NCI-H524 (cell line): ENCODE measurements around the gene CEP78.
A peak's percentile ranks its signal among the peaks of the same experiment; 100 is the strongest.
"Not testable (repeated sequence)": the region's sequence is repeated elsewhere in the genome, so short reads cannot be mapped to it uniquely, and the experiment has no call there.

Source experiments
- DNase-seq, 2 experiments: peaks; one replicate each; lab custom pipeline; 2025; lab: John Stamatoyannopoulos, UW

The CEP78 gene, protein sequence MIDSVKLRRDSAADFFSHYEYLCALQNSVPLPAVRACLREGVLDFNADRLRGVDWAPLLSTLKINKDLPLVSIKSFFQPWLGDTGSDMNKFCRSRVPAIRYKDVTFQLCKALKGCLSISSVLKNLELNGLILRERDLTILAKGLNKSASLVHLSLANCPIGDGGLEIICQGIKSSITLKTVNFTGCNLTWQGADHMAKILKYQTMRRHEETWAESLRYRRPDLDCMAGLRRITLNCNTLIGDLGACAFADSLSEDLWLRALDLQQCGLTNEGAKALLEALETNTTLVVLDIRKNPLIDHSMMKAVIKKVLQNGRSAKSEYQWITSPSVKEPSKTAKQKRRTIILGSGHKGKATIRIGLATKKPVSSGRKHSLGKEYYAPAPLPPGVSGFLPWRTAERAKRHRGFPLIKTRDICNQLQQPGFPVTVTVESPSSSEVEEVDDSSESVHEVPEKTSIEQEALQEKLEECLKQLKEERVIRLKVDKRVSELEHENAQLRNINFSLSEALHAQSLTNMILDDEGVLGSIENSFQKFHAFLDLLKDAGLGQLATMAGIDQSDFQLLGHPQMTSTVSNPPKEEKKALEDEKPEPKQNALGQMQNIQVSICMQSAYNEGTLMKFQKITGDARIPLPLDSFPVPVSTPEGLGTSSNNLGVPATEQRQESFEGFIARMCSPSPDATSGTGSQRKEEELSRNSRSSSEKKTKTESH

DNA sequence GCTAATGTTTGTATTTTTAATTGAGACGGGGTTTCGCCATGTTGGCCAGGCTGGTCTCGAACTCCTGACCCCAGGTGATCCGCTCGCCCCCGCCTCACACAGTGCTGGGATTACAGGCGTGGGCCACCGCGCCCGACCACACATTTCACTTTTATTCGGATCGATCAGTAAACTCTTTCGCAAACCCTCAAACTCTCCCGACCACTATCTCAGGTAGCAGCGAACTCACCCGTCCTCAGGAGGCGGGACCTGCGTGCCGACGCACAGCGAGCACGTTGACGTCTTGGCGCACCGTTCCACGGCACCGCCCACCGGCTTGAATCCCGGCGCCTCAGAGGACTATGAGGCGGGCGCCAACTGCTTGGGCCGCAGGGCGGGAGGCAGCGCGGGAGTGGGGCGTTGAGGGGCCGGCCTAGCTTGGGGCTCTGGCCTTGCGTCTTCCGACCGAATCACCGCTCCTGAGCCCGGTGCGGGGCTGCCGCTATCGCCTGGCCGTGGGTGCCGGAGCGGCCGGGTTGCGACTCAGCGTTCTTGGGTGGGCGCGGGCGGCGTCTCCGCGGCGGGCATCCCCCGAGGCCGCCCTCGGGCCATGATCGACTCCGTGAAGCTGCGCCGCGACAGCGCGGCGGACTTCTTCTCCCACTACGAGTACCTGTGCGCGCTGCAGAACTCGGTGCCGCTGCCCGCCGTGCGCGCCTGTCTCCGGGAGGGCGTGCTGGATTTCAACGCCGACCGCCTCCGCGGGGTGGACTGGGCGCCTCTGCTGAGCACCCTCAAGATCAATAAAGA lies at the start of gene CEP78:
Gene CEP78, plus strand, starts transcription at position 314 of the 789 bp plus-strand sequence. Its CDS starts 276 bp downstream, at position 590.
- DNase-seq = peak in 1 of 2 experiments; percentile 73

DNA sequence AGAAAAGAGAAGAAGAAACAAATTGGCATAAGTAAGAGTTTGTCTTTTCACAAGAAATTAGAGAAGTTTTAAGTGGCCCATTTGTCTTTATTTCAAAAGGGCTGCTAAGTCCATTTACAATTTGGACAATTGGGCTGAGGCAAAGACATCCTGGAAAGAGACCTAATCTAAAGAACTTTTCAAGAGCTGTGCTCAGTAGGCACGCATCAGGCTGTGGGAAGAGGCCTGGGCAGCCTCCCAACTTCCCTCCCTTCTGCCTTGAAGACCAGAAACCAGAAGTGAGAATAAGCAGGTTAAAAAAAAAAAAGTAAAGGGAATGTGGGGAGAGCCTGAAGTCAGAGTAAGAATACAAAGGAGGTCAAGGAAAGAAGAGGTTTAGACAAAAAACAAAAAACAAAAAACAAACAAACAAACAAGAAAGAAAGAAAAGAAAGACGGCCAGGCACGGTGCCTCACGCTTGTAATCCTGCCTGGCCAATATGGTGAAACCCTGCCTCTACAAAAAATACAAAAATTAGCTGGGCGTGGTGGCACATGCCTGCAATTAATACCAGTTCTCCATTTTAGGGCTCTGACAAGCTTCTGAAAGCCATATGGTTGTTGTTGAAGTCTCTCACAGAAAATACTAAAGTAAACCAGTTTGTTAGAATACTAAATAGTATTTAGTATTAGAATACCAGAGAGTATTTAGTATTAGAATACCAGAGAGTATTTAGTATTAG lies 48.0 kb upstream of the CEP78 start:
- no peak for DNase-seq

DNA sequence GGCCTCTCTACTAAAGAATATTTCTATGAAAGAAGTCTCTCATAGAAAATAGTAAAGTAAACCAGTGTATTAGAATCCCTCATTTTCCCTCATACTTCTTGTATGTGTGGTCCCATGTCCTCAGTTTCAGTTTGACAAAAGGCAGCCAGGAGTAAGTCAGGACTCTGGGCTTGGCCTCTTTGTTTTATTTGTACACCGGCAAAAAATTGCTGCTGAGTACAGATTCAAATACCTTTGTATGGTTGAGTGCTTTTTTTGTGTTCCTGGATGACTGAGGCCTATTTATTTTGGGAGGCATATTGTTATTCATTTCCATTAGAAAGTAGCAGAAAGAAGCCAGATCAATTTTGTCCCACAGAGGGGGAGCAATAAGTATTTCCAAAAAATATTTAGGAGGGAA lies 47.3 kb upstream of the CEP78 start:
- DNase-seq = no peak

DNA sequence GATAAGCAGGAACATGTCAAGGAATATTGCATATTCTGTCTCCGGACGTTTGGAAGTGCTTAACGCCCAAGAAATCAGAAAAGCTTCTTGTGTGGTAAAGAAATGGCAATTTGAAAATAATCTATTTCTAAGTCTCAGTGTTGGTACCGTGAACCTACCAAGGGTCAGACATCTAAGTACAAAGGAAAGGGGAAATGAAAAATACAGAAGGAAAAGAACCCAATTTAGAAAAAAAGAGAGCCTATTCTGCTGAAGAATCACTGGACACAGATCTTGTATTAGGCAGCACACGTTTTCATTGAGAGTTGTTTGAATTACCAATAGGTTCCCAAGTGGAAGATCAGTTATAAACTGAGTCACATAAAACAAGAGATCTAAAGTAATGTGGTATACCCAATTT lies 46.9 kb upstream of the CEP78 start:
- DNase-seq = no peak

DNA sequence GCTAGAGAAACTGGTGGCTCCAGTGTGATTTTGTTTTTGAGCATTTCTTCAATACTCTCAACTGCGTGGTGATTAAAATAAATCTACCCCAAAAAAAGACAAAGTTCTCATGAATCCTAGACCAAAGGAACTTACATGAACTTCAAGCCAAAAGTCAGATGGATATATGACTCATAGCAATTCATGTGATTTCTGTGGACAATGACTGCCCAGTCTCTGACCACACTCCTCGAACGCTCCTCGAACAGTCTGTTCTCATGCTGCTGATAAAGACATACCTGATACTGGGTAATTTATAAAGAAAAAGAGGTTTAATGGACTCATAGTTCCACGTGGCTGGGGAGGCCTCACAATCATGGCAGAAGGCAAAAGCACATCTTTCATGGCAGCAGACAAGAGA lies 46.4 kb upstream of the CEP78 start:
- no peak for DNase-seq

DNA sequence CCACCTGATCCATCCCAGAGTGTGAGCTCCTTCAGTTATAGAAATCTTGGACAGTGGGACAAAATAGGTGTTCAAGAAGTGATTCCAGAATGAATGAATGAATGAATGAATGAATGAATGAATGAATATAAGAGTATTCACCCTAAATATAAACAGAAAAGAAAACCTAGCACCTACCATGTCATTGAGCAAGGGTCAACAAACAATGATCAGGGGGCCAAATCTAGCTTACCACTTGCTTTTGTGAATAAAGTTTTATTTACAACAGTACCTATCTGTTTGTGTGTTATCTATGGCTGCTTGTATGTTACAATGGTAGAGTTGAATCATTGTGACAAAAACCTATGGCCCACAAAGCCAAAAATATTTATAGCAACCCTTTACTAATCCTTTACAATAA lies 43.9 kb upstream of the CEP78 start:
- DNase-seq = no peak

DNA sequence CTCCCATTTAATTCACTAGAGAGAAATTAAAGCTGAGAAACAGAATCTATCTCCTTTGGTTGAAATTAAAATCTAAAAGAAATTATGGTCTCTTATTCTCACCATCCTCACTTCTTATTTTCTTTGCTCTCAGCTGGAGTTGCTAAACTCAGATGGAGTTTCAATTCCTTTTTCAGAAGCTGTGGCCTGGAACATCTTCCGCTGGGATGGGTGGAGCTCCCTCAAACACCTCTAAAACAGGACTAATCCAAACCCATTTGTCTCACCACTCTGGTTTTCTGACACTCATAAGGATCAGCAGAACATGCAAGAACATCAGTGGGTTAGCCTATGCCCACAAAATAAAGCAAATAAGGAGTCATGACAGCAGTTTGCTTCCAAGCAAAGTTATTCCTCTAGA lies 39.6 kb upstream of the CEP78 start:
- DNase-seq = no peak

DNA sequence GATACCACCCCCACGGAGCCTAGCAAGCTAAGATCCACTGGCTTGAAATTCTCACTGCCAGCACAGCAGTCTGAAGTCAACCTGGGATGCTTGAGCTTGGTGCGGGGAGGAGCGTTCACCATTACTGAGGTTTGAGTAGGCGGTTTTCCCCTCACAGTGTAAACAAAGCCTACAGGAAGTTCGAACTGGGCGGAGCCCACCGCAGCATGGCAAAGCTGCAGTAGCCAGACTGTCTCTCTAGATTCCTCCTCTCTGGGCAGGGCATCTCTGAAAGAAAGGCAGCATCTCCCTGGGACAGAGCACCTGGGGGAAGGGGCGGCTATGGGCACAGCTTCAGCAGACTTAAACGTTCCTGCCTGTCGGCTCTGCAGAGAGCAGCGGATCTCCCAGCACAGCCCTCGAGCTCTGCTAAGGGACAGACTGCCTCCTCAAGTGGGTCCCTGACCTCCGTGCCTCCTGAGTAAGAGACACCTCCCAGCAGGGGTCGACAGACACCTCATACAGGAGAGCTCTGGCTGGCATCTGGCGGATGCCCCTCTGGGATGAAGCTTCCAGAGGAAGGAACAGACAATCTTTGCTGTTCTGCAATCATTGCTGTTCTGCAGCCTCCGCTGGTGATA lies 34.6 kb upstream of the CEP78 start:
- DNase-seq = peak; percentile 29 to 71

DNA sequence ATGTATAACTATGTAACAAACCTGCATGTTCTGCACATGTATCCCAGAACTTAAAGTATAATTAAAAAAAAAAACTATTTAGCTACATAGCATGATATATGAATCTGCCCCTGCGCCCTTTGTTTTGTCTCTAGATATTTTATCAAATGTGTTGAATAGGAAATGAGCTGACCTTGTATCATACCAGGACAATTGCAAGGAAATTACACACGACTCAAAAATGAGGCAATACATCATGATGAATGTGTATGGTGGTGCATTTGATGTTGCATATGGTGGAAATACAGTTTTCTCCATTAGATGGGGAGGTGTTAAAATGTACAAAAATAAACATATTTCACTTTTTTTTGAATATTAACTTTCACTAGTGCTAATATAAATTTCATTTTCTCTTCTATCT lies 28.6 kb upstream of the CEP78 start:
- no peak for DNase-seq

DNA sequence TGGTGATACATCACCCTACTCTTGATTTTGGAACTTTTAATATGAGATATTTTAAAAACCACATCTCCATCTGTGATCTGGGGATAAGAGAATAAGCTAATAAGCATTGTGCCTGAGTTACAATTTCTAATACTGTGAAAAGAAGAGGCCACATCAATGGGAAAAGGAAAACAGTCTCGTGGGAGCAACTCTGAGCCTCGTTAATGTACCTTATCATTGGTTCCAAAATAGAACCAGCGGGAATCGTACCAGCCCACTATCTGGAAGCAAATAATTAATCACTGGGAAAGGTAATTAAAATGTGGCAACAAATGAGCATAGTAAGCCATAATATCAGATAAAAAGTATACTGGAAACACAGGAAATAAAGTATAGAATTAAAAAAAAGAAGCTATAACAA lies 28.0 kb upstream of the CEP78 start:
- DNase-seq = no peak

DNA sequence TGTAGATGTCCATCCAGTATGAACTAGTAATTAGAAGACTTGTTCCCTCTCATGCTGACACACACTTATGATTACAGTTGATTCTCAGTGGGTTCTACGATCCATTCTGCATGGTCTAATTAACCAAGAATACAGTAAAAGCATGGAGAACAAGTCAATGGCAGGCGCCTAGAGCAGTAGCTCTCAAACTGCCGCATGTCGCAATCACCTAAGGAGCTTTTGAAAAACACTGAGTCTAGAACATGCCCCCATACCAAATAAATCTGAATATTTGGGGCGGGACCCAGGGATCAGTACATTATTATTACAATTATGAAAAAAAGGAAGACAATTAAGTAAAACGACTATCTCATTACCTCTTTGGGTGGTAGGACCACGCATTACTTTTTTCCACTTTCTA lies 26.7 kb upstream of the CEP78 start:
- DNase-seq = no peak

DNA sequence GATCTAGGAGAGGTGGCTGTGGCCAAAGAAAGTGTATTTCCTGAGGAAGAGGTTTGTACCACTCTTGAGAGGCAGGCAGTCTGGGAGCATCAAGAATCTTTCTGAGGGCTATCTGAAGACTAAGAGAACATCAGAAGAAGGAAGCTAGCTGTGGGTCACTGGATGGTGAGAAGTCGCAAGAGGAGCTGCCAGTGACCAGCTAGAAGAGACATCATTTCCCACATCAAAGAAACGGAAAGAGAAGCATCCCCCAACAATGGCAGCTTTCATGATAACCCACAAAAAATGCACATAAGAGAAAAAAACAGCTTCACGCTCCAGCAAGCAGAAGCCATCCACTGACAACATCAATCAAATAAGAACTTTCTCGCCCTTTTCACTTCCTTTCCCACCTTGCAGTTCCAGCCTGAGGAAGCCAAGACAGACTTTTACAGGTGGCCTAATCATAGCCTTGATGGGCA lies 25.0 kb upstream of the CEP78 start:
- DNase-seq = no peak

DNA sequence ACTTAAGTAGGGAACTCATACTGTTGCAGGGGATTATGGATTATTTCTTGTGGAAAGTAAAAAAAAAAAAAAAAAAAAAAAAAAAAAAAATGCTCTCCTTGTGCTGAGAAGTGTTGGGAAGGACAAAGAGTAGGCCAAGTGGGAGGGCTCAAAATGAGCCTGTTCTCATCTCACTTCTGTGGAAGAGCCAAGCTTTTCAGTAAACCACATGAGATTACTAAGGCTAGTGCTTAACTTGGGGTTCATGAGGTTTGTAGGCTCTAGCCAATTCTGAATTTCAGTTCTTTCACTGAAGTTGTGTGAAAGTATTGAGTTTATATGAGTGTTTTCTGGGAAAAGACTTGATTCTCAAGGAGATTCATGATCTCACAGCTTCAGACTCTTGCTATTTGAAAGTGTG lies 23.0 kb upstream of the CEP78 start:
- no peak for DNase-seq

DNA sequence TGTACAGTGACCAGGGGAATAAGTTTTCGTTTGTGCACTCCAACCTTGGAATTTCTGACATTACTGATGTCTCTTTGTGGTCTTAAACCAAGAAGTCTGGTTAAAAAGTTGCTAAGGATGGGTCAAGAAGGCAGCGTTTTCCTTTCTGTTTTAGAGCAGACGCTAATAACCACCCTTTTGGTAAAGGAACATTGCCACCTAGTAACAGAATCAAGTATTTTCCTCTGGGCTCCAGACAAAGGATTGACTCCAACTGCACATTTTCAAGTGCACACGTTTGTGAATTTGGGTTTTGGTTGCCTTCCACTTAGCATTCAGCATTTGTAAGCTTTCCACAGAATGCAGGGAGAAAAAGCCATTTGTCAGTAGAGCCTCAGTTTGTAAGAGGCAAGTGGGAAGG lies 22.2 kb upstream of the CEP78 start:
- DNase-seq = no peak

DNA sequence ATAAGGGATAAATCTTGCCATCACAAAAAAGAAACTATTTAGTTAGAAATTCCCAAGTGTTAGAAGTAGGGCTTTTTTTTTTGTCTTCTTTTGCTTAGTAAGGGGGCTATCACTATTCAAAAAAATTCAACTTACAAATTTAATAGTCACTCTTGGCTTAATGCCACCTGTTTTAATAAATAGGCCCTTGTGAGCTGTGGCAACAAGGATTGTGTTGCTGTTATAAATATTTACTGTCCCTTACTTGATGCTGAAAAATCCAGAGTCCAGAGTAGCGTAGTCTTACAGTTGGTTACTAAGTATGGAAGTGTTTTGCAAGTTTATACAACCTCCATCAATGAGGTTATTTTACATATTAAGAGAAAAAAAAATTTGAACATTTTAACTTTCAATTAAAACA lies 21.4 kb upstream of the CEP78 start:
- no peak for DNase-seq

DNA sequence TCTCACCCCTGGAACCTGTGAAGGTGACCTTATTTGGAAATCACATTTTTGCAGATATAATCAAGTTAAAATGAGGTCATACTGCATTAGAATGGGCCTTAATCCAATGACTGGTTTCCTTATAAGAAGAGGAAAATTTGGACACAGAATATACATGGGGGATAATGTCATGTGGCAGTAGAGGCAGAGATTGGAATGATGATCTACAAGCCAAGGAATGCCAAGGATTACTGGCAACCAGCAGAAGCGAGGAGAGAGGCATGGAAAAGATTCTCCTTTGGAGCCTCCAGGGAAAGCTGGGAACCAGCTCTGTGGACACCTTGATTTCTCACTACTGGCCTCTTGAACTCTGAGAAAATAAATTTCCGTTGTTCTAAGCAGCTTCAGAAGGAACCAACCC lies 20.2 kb upstream of the CEP78 start:
- no peak for DNase-seq

DNA sequence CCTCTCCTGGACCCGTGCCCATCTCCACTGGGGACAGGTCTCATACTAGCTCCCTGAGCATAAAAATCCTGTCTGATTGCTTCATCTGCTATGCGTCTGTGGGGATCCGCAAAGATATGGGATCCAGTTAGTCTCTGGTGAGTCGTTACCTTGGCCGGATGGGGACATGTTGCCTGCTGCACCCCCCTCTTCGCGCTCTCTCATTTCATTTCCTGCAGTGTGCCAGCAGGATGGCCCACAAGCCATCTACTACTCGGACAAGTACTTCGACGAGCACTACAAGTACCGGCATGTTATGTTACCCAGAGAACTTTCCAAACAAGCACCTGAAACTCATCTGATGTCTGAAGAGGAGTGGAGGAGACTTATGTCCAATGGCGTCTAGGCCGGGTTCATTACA lies 17.0 kb upstream of the CEP78 start:
- no peak for DNase-seq

DNA sequence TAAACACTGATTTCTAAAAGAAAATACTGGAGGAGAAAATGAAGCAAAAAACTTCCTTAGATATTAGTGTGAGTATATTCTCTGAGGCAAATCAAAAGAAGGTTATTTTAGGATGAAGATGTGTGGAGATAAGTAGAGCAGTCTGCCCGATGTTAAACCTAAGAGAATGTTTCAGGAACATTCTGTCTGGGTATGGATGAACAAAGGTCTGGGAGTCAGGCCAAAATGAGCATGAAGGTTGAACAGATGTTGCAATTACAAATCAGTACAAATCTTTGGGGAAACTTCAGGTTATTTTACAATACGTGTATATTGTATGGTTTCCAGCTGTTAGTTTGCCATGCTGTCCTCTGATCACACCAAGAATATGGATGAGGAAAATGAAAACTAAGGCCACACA lies 14.4 kb upstream of the CEP78 start:
- DNase-seq = no peak

DNA sequence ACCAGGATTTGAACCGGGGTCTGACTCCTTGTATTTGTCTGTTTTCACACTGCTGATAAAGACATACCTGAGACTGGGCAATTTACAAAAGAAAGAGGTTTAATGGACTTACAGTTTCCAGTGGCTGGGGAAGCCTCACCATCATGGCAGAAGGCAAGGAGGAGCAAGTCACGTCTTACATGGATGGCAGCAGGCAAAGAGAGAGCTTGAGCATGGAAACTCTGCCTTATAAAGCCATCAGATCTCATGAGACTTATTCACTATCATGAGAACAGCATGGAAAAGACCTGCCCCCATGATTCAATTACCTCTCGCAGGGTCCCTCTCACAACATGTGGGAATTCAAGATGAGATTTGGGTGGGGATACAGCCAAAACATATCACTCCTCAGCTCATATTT lies 14.0 kb upstream of the CEP78 start:
- not testable (repeated sequence) for DNase-seq

DNA sequence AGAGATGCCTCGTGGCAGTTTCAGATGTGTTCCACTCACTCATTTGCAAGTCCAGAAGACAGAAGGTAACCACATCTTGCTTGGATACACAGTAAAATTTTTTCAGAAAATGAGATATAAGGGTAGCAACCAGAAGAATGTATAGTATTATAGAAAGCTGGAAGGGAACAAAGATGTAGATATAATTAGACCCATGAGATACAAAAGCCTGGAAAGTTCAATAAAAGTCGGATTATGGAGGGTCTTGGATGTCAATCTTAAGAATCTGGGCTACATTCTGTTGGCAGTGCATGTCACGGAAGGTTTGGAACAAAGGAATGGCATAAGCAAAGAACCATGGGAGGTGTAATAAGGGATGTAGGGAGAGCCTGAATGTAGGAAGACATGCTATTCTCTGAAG lies 5.1 kb upstream of the CEP78 start:
- no peak for DNase-seq

DNA sequence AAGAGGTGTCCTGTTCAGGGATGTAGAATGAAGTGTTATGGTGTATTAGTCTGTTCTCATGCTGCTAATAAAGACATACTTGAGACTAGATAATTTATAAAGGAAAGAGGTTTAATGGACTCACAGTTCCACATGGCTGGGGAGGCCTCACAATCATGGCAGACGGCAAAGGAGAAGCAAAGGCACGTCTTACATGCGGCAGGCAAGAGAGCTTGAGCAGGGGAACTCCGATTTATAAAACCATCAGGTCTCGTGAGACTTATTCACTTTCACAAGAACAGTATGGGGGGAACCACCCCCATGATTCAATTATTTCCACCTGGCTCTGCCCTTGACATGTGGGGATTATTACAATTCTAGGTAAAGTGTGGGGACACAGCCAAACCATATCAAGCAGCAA lies 3.4 kb upstream of the CEP78 start:
- DNase-seq = not testable (repeated sequence)

DNA sequence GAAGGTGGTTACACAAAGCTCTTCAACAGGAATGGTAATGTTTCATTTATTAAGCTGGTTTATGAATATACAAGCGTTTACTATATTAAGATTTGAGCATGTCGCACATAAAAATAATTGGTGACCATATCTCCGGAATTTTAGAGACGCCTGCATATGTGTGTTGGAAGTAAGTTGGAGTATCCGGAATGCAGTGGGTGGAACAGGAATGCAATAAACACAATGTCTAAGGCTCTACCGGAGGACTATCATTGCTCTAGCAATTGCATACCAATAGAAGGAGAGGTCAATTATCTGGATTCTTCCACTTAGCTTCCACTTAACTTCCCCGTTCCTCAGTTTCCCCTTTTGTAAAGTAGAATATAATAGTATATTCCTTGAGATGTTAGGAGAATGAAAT lies 1.1 kb upstream of the CEP78 start:
- DNase-seq = no peak
